GM18498 (cell line): ENCODE data around the gene HNRNPR.

Experiments used
- ATAC-seq: cut with Tn5 transposase; IDR thresholded peaks from one replicate; pipeline ENCODE4 v1.9.1; 2021; ENCODE audit warnings: mild to moderate bottlenecking, moderate library complexity; ENCODE audit not compliant: unreplicated experiment

Gene HNRNPR

DNA sequence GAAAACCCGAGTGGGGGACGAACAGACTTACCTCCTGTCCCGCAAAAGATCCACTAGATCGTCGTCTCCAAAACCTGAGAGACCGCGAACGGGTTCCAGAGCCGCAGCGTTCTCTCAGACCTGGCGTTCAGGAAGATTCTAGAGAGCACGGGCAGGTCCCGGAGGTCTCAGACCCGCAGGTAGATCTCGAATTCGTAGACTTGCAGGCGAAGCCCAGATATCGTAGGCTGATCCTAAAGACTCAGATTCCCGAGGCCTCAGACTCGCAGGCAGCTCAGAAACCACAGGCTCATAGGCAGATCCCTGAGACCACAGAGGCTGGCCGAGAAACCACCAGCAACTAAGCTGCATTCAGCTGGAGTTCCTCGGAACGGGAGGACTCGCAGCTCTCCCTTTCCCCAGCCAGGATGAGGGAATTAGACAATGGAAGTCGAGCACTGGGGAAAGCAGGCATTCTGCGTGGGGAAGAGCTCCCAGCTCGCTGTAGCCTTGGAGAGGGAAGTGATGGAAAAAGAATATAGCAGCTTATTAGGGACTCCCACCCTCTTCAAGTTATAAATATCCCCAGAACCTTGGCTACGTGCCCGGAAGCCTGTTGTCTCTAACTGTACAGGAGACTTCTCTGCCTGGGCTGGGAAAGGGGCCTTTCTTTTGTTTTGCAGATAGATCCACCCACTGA lies 25.4 kb upstream of the HNRNPR start, which contains the start of gene ZNF436:
ZNF436 (minus strand) TSS at position 502 of the 679 bp plus-strand sequence. CDS start 1,831 bp downstream, outside the sequence.
- no peak for ATAC-seq

- ATAC-seq, result peak; percentile 69
Observed at GRCh38 chr1:23368562-23369334, 24.7 kb upstream of the HNRNPR start.

- peak; percentile 91 for ATAC-seq
Observed at GRCh38 chr1:23367791-23368561, 23.9 kb upstream of the HNRNPR start.

- ATAC-seq, result no peak
Observed at GRCh38 chr1:23367451-23367790, 23.3 kb upstream of the HNRNPR start.

DNA sequence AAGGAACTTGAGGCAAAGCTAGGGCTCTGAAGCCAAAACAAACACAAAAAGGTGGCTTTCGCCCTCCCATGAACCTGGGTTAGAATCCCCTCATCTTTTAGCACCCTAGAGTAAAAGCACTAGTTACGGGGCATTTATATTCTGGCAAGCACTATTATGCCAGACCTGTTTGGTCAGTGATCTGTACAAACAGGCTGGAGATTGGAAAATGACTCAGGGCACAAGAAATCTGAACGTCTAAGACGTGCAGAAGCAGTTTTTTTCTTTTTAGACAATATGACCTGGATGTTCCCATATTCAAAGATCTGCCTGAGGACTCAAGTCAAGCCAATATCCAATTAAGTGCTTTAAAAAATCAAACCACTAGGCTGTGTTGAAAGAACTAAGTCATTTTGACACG lies 22.5 kb upstream of the HNRNPR start:
- ATAC-seq, result no peak

DNA sequence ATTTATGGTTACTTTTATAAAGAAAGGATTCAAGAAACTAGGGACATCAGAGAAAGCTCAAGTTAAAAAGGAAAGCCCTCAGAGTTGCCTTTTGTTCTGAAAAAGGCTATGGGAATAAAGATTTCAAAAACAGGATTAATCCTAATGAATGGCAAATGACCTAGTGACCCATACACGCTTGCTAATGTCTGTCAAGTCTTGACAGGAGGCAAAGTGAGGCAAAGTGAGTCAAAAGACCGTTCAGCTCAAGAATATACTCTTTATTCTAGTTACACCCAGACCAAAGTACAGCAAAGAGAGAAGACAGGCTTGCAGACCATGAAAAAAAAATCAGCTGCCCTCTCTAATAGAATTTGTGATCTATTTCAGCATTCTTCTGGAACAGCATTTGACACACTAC lies 22.1 kb upstream of the HNRNPR start:
- no peak for ATAC-seq

DNA sequence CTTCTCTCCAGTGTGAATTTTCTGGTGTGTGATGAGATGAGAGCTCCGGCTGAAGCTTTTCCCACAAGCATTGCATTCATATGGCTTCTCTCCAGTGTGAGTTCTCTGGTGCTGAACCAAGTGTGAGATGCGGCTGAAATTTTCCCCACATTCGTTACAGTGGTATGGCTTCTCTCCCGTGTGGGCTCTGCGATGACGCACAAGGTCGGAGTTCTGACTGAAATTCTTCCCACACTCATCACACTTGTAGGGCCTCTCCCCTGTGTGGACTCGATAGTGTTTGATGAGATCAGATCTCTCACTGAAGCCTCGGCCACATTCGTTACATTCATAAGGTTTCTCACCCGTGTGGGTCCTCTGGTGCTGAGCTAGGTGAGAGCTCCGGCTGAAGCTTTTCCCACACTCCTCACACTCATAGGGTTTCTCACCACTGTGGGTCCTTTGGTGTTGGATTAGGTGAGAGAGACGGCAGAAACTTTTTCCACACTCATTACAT lies 18.2 kb upstream of the HNRNPR start:
- ATAC-seq, result no peak

DNA sequence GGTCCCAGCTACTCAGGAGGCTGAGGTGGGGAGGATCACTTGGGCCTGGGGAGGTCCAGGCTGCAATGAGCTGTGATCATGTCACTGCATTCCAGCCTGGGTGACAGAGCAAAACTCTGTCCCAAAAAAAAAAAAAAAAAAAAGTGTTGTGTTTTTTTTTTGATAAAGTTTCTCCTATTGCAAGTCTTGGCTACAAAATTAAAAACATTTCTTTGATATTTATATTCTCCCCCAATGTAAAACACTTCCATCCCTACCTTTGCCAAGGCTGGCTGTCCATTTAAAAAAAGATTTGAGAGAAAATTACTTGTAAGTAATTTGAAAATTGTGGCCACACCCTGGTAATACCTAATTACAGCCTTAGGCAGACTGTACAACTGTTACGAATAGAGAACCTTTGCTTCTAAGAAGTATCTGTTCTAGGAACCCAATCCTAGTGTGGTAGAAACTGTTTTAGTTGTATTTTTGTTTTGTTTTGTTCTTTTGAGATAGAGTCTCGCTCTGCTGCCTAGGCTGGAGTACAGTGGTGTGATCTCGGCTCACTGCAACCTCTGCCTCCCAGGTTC lies 14.3 kb upstream of the HNRNPR start:
- no peak for ATAC-seq

DNA sequence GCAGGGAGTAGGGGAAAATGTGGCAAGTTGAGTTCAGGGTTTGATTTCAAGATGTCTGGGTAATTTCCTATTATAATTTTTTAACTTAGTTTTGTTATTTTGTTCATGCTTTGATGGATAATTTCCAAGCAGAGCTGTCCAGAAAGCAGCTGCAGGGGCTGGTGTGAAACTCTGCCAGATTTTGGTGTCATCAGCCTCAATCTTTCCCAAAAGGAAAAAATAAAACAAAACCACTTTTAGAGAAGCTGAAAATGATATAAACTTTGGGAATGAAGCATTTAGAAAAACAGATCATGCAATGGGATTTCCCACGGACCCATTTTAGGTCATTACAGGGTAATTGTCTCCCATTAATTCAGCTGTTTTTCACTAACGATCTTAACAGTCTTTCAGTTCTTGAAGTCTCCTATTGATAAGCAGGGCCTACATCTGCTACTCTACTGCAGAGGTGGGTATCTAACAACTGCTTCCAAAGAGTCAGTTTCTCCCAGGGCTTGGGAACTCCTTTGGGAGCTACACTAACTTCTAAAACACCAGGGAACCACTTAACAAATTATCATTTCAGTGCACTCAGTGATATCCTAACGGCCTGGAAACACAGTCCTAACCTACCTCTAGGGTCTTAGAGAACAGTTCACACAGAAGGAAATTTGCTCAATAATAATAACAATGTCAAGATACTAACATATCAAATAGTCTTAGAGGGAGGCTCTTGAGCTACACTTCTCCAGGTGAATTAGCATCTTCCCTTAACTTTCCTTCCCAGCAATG lies 13.2 kb upstream of the HNRNPR start:
- no peak for ATAC-seq

DNA sequence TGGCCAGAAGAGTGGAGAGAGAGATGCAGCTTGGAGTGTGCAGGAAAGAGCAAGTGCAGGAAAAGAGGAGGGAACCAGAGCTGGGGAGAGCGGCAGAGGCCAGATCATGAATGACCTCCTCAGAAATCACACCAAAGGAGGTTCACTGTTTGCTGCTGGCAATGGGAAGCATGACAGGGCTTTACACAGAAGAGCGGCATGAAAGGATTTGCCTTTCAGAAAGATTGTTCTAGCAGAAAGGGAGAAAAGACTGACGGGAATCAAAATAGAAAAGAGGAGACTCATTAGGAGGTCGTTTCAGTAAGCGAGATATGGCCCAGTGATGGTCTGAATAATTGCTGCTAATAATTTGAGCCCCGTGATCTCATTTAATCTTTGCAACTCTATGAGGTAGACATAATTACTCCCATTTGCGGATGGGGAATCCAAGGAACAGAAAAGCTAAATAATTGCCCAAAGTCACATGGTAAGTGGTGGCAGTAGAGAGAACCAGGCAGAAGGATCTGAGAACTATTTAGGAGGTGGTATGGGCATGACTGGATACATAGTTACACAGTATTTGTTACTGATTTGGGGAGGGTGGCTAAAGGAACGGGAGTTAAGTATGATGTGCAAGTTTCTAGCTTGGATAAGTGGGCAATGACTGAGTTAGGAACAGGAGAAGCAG lies 12.5 kb upstream of the HNRNPR start:
- ATAC-seq, result no peak

- no peak for ATAC-seq
Observed at GRCh38 chr1:23354245-23354644, 10.2 kb upstream of the HNRNPR start.

- ATAC-seq, result no peak
Observed at GRCh38 chr1:23352096-23352695, 8.1 kb upstream of the HNRNPR start.

- ATAC-seq, result no peak
Observed at GRCh38 chr1:23345920-23346319, 1.8 kb upstream of the HNRNPR start.

- ATAC-seq, result no peak
Observed at GRCh38 chr1:23344987-23345472, 946 bp upstream of the HNRNPR start.

DNA sequence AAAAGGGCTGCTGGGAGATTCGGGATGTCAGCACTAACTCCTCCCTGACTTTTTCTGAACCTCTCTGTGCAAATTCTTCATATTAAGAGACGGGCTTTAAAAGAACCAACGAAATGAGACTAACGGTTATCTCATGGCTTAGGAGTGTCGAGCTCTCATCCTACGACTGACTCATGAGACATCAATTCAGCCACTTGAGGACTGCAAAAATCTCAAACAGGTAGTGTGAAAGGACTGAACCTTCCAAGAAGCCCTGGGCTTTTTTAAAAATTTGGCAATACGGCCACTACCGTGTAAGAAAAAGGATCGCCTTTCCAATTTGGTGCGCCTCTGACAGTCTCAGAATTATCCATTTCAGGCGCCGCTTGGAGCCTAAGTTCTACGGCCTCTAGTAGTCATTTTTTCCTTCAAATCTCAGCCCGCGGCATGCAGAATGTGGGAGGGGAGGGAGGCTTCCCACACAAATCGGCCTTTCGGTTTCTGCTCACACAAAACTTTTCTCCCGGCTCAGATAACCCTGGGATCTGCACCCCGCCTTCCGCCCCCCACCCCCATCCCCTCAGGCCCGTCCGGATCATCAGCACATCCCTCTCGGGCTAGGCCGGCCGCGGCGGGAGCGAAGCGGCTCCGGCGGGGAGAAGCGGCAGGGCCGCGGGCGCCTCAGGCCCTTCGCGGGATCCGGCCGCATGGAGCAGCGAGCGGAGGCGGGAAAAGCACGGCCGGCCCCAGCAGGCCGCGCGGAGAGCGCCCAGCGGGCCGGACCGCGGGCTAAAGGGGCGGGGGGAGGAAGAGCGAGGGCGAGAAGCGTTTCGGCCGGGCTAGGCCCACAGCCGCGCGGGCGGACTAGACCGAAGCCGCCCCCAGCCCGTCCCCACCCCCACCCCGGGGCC lies 618 bp downstream of the HNRNPR start:
- ATAC-seq, result peak; percentile 16

- ATAC-seq, result no peak
Observed at GRCh38 chr1:23341931-23342692, 2.0 kb downstream of the HNRNPR start.

DNA sequence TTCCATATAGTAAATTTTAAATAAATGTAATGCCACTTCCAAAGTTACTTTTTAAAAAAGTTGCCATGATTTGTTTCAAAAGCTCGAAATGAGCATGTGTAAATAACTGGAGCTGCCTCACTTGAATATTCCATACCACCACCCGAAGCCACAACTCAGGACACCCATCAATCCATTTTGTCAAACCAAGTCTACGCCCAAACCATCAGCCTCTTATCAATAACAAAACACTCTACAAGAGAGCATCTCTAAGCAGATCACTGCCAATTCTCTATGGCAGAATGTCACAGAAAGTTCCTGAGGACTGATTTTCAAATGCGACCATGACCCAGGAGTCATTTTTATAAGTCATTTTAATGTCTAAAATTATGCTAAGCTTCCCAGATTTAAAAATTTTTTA lies 4.5 kb downstream of the HNRNPR start:
- ATAC-seq, result no peak

DNA sequence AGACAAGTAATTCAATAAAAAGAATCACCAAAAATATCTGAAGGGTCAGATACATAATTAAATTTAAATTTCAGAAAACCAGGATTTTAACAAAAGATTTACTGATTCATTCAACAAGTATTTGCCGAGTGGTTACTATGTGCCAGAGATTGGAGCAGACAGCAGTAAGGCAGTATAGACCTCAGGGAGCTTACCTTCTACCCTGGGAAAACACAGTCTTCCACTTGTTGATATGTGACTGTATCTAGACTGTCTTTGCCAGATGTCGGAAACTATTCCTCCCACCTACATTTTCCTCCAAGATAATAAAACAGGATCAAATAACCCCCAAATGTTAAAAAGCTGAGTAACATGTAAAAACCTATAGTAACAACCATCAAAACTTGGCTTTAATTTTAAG lies 6.2 kb downstream of the HNRNPR start:
- ATAC-seq, result no peak
